K562 (cell line): ENCODE results near the gene RAB3GAP2. TPM values are rescaled to one million over a fixed set of nuclear protein-coding genes. Genes with fewer than 3 reads are reported as not detected.
A peak's percentile ranks its signal among the peaks of the same experiment; 100 is the strongest.

Experiments used
- EZH2 ChIP-seq: IDR thresholded peaks from 2 replicates; pipeline ENCODE4 v1.6.1; 2012; ENCODE audit warnings: low read depth, mild to moderate bottlenecking, inconsistent platforms, low read length, borderline replicate concordance
- HMGN3 ChIP-seq: IDR thresholded peaks from 2 replicates; pipeline ENCODE4 v1.6.1; 2011; ENCODE audit warnings: borderline replicate concordance, low read depth, mild to moderate bottlenecking, mixed read lengths, low read length; ENCODE audit not compliant: insufficient read length; ENCODE audit errors: extremely low read depth
- PRPF4 ChIP-seq: fragments of 200-400 bp; formaldehyde crosslinking; IDR thresholded peaks from one replicate; pipeline ENCODE4 v1.6.1; 2017; ENCODE audit warnings: low read length, low read depth, mild to moderate bottlenecking; ENCODE audit not compliant: insufficient read depth, poor library complexity, severe bottlenecking
- RFX1 ChIP-seq: fragments of 450-650 bp; IDR thresholded peaks from 2 replicates; pipeline ENCODE4 v1.6.1; 2016; ENCODE audit warnings: mild to moderate bottlenecking, moderate library complexity
- TEAD4 ChIP-seq, 2 experiments: sonication (generic) in 1 of 2; formaldehyde crosslinking in 1 of 2; IDR thresholded peaks; 2 replicates each; pipeline versions ENCODE4 v1.6.1 to v1.8.0; 2012 to 2022; ENCODE audit warnings: borderline replicate concordance in 1 of 2, inconsistent platforms in 1 of 2, low read length in 1 of 2, mild to moderate bottlenecking in 1 of 2, missing genetic modification reagents in 1 of 2
- ZNF23 ChIP-seq: fragments of 250-450 bp; sonication (Bioruptor Pico); IDR thresholded peaks from 2 replicates; pipeline ENCODE4 v1.4.0; 2020; ENCODE audit warnings: mild to moderate bottlenecking
- ZNF316 ChIP-seq: fragments of 450-650 bp; IDR thresholded peaks from 2 replicates; pipeline ENCODE4 v1.6.1; 2016
- polyA plus RNA-seq, 8 experiments: library from polyadenylated mRNA; depleted of rRNA in 4 of 8; stranded (reverse) in 5 of 8; unstranded in 3 of 8; fragments of >200 nt; fragmentation: Nextera tagmentation in 2 of 8; fragmentation: Illumina TruSeq in 1 of 8; extraction: Ambion mirVana in 2 of 8; extraction: Trizol in 1 of 8; gene quantifications; 2 replicates each; pipeline versions ENCODE4 v1.2.1 to v1.2.3, GENCODE V29; 2011 to 2014; ENCODE audit warnings: inconsistent platforms in 1 of 8, missing spikeins in 1 of 8
- total RNA-seq, 7 experiments: library from RNA; depleted of rRNA in 6 of 7; stranded (reverse); fragments of >200 nt in 6 of 7; fragmentation: Illumina TruSeq in 2 of 7; extraction: Trizol in 2 of 7; gene quantifications; 2 replicates each; pipeline versions ENCODE4 v1.2.1 to v1.2.3, GENCODE V29; 2011 to 2021; ENCODE audit warnings: low replicate concordance in 1 of 7
- TF ChIP-seq, protein P1 (sequence below): IDR thresholded peaks from 2 replicates; pipeline ENCODE4 v1.6.1; 2011; ENCODE audit warnings: borderline replicate concordance, low read depth, mild to moderate bottlenecking, moderate library complexity, low read length; ENCODE audit not compliant: insufficient read depth, poor library complexity, severe bottlenecking
- TF ChIP-seq, protein P2 (sequence below): fragments of 450-650 bp; formaldehyde crosslinking; IDR thresholded peaks from 2 replicates; pipeline ENCODE4 v1.4.0; 2020; ENCODE audit warnings: mild to moderate bottlenecking, moderate library complexity
- TF ChIP-seq, protein P3 (sequence below), 2 experiments: fragments of 450-650 bp in 1 of 2; IDR thresholded peaks; 2 replicates each; pipeline ENCODE4 v1.6.1; 2011 to 2017; ENCODE audit warnings: low read depth in 2 of 2, antibody characterized with exemption in 1 of 2, borderline replicate concordance in 1 of 2, low read length in 1 of 2, mild to moderate bottlenecking in 1 of 2, mixed read lengths in 1 of 2; ENCODE audit not compliant: control insufficient read depth in 1 of 2
- TF ChIP-seq, protein P4 (sequence below): sonication (generic); formaldehyde crosslinking; IDR thresholded peaks from 2 replicates; pipeline ENCODE4 v1.8.0; 2022; ENCODE audit warnings: mild to moderate bottlenecking, missing genetic modification reagents
- TF ChIP-seq, protein P5 (sequence below): sonication (generic); formaldehyde crosslinking; IDR thresholded peaks from 2 replicates; pipeline ENCODE4 v1.8.1; 2023; ENCODE audit warnings: mild to moderate bottlenecking, missing genetic modification reagents

RAB3GAP2 gene
- total and polyA plus RNA-seq, 9 of the 15 experiments (the other 6 are each of a cell fraction or from before 2014, with no cell fraction given), result 14.1 to 69.1 (median 32.2) TPM

DNA sequence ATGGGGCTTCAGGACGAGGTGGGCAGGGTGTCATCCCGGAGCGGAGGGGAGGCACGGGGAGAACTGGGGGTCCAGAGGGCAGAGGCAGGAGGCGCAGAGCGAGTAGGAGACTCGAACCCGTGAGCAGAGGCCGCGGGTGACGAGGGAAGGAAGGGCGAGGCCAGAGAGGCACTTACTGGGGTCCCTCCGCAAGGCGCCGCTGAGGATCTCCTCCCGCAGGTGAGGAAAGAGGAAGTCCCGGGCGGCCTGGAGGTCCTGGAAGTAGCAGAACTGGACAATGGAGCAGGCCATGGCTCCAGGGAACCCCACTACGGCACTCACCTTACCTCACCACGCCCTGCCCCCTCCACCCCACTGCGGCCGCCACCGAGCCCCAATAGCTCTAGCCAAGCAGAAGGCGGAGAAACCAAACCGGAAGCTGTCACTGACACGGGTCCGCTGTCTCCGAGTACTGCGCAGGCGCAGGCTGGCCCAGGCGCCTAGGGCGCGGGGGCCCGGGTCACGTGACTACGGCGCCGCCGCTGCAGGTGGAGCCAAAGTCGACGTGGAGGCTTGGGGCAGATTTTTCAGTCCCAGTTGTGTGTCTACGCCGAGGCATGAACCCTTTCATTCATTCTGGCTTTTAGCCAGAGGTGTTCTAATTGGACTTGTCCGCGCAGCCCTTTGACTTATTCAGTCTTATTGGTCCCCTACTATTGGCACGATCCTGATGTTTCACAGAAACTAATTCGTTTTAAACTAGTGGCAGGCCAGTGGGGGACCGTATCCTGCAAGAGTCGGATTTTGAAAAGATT lies at the start of gene RAB3GAP2 (continued):
- TF ChIP-seq RFX1 (no peak), ZNF23 (CRISPR knock-in tag) (no peak), PRPF4 (no peak), HMGN3 (peak; percentile 74), ZNF316 (peak; percentile 43), TEAD4 (IDR thresholded peaks at IDR 0.05; ENCODE audit: low read length) (peak; percentile 65; the same call in 1 of the 2 replicates), TEAD4 (CRISPR knock-in tag; IDR thresholded peaks at IDR 0.05; ENCODE audit: borderline replicate concordance) (no peak), EZH2 (no peak)
- TF ChIP-seq, protein P1, sequence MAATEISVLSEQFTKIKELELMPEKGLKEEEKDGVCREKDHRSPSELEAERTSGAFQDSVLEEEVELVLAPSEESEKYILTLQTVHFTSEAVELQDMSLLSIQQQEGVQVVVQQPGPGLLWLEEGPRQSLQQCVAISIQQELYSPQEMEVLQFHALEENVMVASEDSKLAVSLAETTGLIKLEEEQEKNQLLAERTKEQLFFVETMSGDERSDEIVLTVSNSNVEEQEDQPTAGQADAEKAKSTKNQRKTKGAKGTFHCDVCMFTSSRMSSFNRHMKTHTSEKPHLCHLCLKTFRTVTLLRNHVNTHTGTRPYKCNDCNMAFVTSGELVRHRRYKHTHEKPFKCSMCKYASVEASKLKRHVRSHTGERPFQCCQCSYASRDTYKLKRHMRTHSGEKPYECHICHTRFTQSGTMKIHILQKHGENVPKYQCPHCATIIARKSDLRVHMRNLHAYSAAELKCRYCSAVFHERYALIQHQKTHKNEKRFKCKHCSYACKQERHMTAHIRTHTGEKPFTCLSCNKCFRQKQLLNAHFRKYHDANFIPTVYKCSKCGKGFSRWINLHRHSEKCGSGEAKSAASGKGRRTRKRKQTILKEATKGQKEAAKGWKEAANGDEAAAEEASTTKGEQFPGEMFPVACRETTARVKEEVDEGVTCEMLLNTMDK, result peak; percentile 20
- TF ChIP-seq, protein P2, sequence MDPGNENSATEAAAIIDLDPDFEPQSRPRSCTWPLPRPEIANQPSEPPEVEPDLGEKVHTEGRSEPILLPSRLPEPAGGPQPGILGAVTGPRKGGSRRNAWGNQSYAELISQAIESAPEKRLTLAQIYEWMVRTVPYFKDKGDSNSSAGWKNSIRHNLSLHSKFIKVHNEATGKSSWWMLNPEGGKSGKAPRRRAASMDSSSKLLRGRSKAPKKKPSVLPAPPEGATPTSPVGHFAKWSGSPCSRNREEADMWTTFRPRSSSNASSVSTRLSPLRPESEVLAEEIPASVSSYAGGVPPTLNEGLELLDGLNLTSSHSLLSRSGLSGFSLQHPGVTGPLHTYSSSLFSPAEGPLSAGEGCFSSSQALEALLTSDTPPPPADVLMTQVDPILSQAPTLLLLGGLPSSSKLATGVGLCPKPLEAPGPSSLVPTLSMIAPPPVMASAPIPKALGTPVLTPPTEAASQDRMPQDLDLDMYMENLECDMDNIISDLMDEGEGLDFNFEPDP (CRISPR knock-in tag), result no peak
- TF ChIP-seq, protein P3, sequence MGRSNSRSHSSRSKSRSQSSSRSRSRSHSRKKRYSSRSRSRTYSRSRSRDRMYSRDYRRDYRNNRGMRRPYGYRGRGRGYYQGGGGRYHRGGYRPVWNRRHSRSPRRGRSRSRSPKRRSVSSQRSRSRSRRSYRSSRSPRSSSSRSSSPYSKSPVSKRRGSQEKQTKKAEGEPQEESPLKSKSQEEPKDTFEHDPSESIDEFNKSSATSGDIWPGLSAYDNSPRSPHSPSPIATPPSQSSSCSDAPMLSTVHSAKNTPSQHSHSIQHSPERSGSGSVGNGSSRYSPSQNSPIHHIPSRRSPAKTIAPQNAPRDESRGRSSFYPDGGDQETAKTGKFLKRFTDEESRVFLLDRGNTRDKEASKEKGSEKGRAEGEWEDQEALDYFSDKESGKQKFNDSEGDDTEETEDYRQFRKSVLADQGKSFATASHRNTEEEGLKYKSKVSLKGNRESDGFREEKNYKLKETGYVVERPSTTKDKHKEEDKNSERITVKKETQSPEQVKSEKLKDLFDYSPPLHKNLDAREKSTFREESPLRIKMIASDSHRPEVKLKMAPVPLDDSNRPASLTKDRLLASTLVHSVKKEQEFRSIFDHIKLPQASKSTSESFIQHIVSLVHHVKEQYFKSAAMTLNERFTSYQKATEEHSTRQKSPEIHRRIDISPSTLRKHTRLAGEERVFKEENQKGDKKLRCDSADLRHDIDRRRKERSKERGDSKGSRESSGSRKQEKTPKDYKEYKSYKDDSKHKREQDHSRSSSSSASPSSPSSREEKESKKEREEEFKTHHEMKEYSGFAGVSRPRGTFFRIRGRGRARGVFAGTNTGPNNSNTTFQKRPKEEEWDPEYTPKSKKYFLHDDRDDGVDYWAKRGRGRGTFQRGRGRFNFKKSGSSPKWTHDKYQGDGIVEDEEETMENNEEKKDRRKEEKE (IDR thresholded peaks at IDR 0.05; ENCODE audit: borderline replicate concordance in 1 of 2, control insufficient read depth in 1 of 2, low read depth in 2 of 2, low read length in 1 of 2), result no peak
- TF ChIP-seq, protein P4, sequence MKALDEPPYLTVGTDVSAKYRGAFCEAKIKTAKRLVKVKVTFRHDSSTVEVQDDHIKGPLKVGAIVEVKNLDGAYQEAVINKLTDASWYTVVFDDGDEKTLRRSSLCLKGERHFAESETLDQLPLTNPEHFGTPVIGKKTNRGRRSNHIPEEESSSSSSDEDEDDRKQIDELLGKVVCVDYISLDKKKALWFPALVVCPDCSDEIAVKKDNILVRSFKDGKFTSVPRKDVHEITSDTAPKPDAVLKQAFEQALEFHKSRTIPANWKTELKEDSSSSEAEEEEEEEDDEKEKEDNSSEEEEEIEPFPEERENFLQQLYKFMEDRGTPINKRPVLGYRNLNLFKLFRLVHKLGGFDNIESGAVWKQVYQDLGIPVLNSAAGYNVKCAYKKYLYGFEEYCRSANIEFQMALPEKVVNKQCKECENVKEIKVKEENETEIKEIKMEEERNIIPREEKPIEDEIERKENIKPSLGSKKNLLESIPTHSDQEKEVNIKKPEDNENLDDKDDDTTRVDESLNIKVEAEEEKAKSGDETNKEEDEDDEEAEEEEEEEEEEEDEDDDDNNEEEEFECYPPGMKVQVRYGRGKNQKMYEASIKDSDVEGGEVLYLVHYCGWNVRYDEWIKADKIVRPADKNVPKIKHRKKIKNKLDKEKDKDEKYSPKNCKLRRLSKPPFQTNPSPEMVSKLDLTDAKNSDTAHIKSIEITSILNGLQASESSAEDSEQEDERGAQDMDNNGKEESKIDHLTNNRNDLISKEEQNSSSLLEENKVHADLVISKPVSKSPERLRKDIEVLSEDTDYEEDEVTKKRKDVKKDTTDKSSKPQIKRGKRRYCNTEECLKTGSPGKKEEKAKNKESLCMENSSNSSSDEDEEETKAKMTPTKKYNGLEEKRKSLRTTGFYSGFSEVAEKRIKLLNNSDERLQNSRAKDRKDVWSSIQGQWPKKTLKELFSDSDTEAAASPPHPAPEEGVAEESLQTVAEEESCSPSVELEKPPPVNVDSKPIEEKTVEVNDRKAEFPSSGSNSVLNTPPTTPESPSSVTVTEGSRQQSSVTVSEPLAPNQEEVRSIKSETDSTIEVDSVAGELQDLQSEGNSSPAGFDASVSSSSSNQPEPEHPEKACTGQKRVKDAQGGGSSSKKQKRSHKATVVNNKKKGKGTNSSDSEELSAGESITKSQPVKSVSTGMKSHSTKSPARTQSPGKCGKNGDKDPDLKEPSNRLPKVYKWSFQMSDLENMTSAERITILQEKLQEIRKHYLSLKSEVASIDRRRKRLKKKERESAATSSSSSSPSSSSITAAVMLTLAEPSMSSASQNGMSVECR (CRISPR knock-in tag), result 0 out of 2 replicates have a peak, but pooled peaks have one; percentile 22
- TF ChIP-seq, protein P5, sequence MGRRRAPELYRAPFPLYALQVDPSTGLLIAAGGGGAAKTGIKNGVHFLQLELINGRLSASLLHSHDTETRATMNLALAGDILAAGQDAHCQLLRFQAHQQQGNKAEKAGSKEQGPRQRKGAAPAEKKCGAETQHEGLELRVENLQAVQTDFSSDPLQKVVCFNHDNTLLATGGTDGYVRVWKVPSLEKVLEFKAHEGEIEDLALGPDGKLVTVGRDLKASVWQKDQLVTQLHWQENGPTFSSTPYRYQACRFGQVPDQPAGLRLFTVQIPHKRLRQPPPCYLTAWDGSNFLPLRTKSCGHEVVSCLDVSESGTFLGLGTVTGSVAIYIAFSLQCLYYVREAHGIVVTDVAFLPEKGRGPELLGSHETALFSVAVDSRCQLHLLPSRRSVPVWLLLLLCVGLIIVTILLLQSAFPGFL (CRISPR knock-in tag), result no peak
